Right forelimb (tissue), 1 donor: ENCODE results near the gene PTGDR2.

ENCODE experiments used
- DNase-seq: peaks from one replicate; pipeline ENCODE4 v3.0.0-alpha.2; 2018

The PTGDR2 gene

GRCh38 chr11:60857378-60858232 is 1.9 kb upstream of the PTGDR2 start:
- no peak for DNase-seq

- DNase-seq: no peak
These were observed 664 bp downstream of the PTGDR2 start for GRCh38 chr11:60854847-60855725.

- DNase-seq: no peak
These were observed 1.5 kb downstream of the PTGDR2 start for GRCh38 chr11:60854140-60854846.

GRCh38 chr11:60852982-60853950 is 2.5 kb downstream of the PTGDR2 start:
- DNase-seq: no peak

- DNase-seq: no peak
These were observed 3.4 kb downstream of the PTGDR2 start for GRCh38 chr11:60852117-60852981.

GRCh38 chr11:60851327-60852104 is 4.2 kb downstream of the PTGDR2 start:
- no peak for DNase-seq

- no peak for DNase-seq
These were observed 5.9 kb downstream of the PTGDR2 start for GRCh38 chr11:60849641-60850520.

GRCh38 chr11:60848714-60849151 is 7.0 kb downstream of the PTGDR2 start:
- no peak for DNase-seq

GRCh38 chr11:60847896-60848295 is 7.9 kb downstream of the PTGDR2 start:
- DNase-seq: no peak

- DNase-seq: no peak
These were observed 8.5 kb downstream of the PTGDR2 start for GRCh38 chr11:60847281-60847680.

- no peak for DNase-seq
These were observed 10.4 kb downstream of the PTGDR2 start for GRCh38 chr11:60845338-60845737.

- no peak for DNase-seq
These were observed 10.9 kb downstream of the PTGDR2 start for GRCh38 chr11:60844870-60845221.

- DNase-seq: no peak
These were observed 11.5 kb downstream of the PTGDR2 start for GRCh38 chr11:60844045-60844869.

- DNase-seq: no peak
These were observed 12.8 kb downstream of the PTGDR2 start for GRCh38 chr11:60842668-60843600.

GRCh38 chr11:60841797-60842667 is 13.7 kb downstream of the PTGDR2 start, which contains the start of gene CCDC86:
Gene CCDC86, plus strand, starts transcription at chr11:60842113. Its CDS starts 12 bp downstream, at chr11:60842125.
- peak; percentile 99 for DNase-seq
